SK-N-MC (cell line): ENCODE results near the gene NOTCH2.

ENCODE experiments used
- DNase-seq: peaks from one replicate; pipeline ENCODE4 v3.0.0-alpha.2; 2011; ENCODE audit warnings: low read depth, low spot score
- H3K27ac ChIP-seq: fragments of 200-600 bp; sonication (generic); 2 replicates; pipeline ENCODE4 v1.5.1; 2016; ENCODE audit warnings: mixed run types
- H3K36me3 ChIP-seq: fragments of 200-600 bp; sonication (generic); 2 replicates; pipeline ENCODE4 v1.6.1; 2017; ENCODE audit warnings: antibody characterized with exemption, low read length, mixed read lengths; ENCODE audit not compliant: insufficient read depth
- H3K4me3 ChIP-seq: fragments of 200-600 bp; sonication (generic); 2 replicates; pipeline ENCODE4 v1.5.1; 2016
- H3K9ac ChIP-seq: fragments of 200-600 bp; sonication (generic); 2 replicates; pipeline ENCODE4 v1.8.0; 2017; ENCODE audit warnings: mixed run types, mixed read lengths; ENCODE audit not compliant: insufficient read length
- H3K9me3 ChIP-seq: fragments of 200-600 bp; sonication (generic); 2 replicates; pipeline ENCODE4 v1.6.1; 2017; ENCODE audit warnings: low read depth, mild to moderate bottlenecking, antibody characterized with exemption, low read length, moderate library complexity, mixed read lengths
- EZH2 ChIP-seq: fragments of 200-600 bp; sonication (generic); IDR thresholded peaks from one replicate; pipeline ENCODE4 v1.6.1; 2017; ENCODE audit warnings: antibody characterized with exemption
- FOXP2 ChIP-seq: optimal IDR thresholded peaks from 2 replicates; pipeline ENCODE3; 2011; ENCODE audit warnings: mild to moderate bottlenecking, moderate library complexity; ENCODE audit not compliant: insufficient read depth; ENCODE audit errors: extremely low read length, control extremely low read depth
- POLR2AphosphoS5 ChIP-seq: IDR thresholded peaks from 2 replicates; pipeline ENCODE4 v1.6.1; 2012; ENCODE audit warnings: mild to moderate bottlenecking, low read depth, low read length, borderline replicate concordance

The NOTCH2 gene

GRCh38 chr1:119956306-119956705, 113.2 kb downstream of the NOTCH2 start:
- no peak overlapping the region for H3K9ac ChIP-seq
- no peak for DNase-seq
- no peaks in the 10 kb centered on the region for H3K9me3 ChIP-seq
- no peak overlapping the region for H3K4me3 ChIP-seq
- H3K27ac ChIP-seq = no peak overlapping the region
- peaks cover 34% of the 10 kb centered on the region for H3K36me3 ChIP-seq
- TF ChIP-seq FOXP2 (no peak), POLR2AphosphoS5 (no peak), EZH2 (no peak)

GRCh38 chr1:119954476-119955422, 114.7 kb downstream of the NOTCH2 start:
- no peak for DNase-seq

GRCh38 chr1:119953266-119953998, 116.0 kb downstream of the NOTCH2 start:
- Histone ChIP-seq H3K9me3 (no peaks in the 10 kb centered on the region), H3K36me3 (peaks cover 47% of the 10 kb centered on the region), H3K9ac (no peak overlapping the region), H3K27ac (no peak overlapping the region), H3K4me3 (no peak overlapping the region)
- DNase-seq = no peak
- TF ChIP-seq FOXP2 (no peak), EZH2 (no peak), POLR2AphosphoS5 (no peak)

More at GRCh38 chr1:119954476-119955422, 114.7 kb downstream of the NOTCH2 start:
- TF ChIP-seq FOXP2 = no peak
- no peak for TF ChIP-seq POLR2AphosphoS5
- TF ChIP-seq EZH2 = no peak
- Histone ChIP-seq H3K36me3 (peaks cover 45% of the 10 kb centered on the region), H3K9me3 (no peaks in the 10 kb centered on the region), H3K27ac (no peak overlapping the region), H3K9ac (no peak overlapping the region), H3K4me3 (no peak overlapping the region)

GRCh38 chr1:119952496-119952895, 117.0 kb downstream of the NOTCH2 start:
- TF ChIP-seq EZH2 (no peak), POLR2AphosphoS5 (no peak), FOXP2 (no peak)
- DNase-seq = no peak
- H3K36me3 ChIP-seq = peaks cover 54% of the 10 kb centered on the region
- no peak overlapping the region for H3K4me3 ChIP-seq
- no peak overlapping the region for H3K27ac ChIP-seq
- no peaks in the 10 kb centered on the region for H3K9me3 ChIP-seq
- H3K9ac ChIP-seq = no peak overlapping the region

GRCh38 chr1:119948342-119949214, 120.9 kb downstream of the NOTCH2 start:
- DNase-seq = peak; percentile 16
- H3K4me3 ChIP-seq = no peak overlapping the region
- H3K36me3 ChIP-seq = peaks cover 47% of the 10 kb centered on the region
- no peak overlapping the region for H3K9ac ChIP-seq
- no peaks in the 10 kb centered on the region for H3K9me3 ChIP-seq
- H3K27ac ChIP-seq = no peak overlapping the region
- no peak for TF ChIP-seq FOXP2
- TF ChIP-seq EZH2 = no peak
- TF ChIP-seq POLR2AphosphoS5 = no peak

GRCh38 chr1:119947468-119947867, 122.0 kb downstream of the NOTCH2 start:
- peaks cover 42% of the 10 kb centered on the region for H3K36me3 ChIP-seq

GRCh38 chr1:119946724-119947123, 122.7 kb downstream of the NOTCH2 start:
- Histone ChIP-seq H3K4me3 (no peak overlapping the region), H3K9ac (no peak overlapping the region), H3K27ac (no peak overlapping the region), H3K9me3 (no peaks in the 10 kb centered on the region), H3K36me3 (peaks cover 48% of the 10 kb centered on the region)
- no peak for DNase-seq
- no peak for TF ChIP-seq EZH2
- no peak for TF ChIP-seq POLR2AphosphoS5
- no peak for TF ChIP-seq FOXP2

More at GRCh38 chr1:119947468-119947867, 122.0 kb downstream of the NOTCH2 start:
- H3K9ac ChIP-seq = no peak overlapping the region
- H3K4me3 ChIP-seq = no peak overlapping the region
- no peak overlapping the region for H3K27ac ChIP-seq
- no peaks in the 10 kb centered on the region for H3K9me3 ChIP-seq
- TF ChIP-seq EZH2 (no peak), FOXP2 (no peak), POLR2AphosphoS5 (no peak)
- DNase-seq = no peak

- H3K36me3 ChIP-seq = peaks cover 50% of the 10 kb centered on the region
- H3K27ac ChIP-seq = no peak overlapping the region
- H3K9me3 ChIP-seq = no peaks in the 10 kb centered on the region
- TF ChIP-seq FOXP2 (no peak), EZH2 (no peak), POLR2AphosphoS5 (no peak)
- H3K9ac ChIP-seq = no peak overlapping the region
- no peak for DNase-seq
- no peak overlapping the region for H3K4me3 ChIP-seq
Measured at GRCh38 chr1:119943216-119943615, 126.2 kb downstream of the NOTCH2 start.
